HG02623 (cell line): ENCODE measurements around the gene ASMTL.
"Not testable (repeated sequence)": the region's sequence is repeated elsewhere in the genome, so short reads cannot be mapped to it uniquely, and the experiment has no call there.

Experiments used
- ATAC-seq: cut with Tn5 transposase; IDR thresholded peaks from one replicate; pipeline ENCODE4 v1.9.1; 2021; ENCODE audit warnings: moderate library complexity; ENCODE audit not compliant: unreplicated experiment

Gene ASMTL, protein sequence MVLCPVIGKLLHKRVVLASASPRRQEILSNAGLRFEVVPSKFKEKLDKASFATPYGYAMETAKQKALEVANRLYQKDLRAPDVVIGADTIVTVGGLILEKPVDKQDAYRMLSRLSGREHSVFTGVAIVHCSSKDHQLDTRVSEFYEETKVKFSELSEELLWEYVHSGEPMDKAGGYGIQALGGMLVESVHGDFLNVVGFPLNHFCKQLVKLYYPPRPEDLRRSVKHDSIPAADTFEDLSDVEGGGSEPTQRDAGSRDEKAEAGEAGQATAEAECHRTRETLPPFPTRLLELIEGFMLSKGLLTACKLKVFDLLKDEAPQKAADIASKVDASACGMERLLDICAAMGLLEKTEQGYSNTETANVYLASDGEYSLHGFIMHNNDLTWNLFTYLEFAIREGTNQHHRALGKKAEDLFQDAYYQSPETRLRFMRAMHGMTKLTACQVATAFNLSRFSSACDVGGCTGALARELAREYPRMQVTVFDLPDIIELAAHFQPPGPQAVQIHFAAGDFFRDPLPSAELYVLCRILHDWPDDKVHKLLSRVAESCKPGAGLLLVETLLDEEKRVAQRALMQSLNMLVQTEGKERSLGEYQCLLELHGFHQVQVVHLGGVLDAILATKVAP

DNA sequence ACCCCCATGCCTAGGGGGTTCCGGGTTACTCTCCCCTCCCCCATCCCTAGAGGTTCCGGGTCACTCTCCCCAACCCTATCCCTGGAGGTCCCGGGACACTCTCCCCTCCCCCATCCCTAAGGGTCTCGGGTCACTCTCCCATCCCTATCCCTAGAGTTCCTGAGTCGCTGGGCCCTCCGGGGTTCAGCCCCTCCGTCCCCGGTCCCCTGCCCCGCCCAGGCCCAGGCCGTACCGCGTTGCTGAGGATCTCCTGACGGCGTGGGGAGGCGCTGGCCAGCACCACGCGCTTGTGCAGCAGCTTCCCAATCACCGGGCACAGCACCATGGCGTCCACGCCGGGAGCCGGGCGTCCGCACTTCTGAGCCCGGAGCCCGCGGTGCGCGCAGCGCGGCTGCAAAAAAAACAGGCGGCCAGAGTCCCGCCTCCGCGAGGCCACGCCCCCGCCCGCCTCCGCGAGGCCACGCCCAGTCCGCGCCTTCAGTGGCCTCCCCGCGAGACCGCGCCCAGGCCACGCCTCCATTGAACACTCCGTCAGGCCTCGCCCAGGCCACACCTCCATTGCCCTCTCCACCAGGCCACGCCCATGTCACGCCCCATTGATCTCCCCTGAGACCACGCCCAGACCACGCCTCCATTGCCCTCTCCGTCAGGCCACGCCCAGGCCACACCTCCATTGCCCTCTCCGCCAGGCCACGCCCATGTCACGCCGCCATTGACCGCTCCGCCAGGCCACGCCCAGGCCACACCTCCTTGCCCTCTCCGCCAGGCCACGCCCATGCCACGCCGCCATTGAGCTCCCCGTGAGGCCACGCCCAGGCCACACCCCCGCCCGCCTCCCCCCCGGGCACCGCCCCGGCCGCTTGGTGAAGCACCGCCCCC, at the start of gene ASMTL:
TSS of gene ASMTL (minus strand) at position 394 of the 879 bp plus-strand sequence. CDS start at position 325, 69 bp downstream.
- ATAC-seq = peak; percentile 71

DNA sequence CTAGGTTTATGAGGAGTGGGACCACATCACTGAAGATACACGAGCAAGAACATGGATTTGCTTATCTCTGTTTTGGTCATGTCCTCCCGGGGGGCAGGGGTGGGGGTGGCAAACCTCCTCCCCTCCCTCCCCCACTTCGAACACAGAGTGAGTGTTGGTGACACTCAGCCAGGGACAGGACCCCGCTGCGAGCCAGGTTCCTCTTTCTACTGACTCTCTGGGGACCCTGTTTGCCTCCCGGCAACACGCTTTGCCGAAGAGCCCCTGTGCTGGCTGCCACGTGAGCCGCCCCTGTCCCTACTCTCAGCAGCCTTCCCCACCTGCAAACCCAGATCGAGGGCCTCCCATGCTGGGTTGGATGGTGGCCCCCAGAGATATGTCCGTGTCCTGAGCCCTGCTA, 49.5 kb upstream of the ASMTL start:
- peak; percentile 30 for ATAC-seq

DNA sequence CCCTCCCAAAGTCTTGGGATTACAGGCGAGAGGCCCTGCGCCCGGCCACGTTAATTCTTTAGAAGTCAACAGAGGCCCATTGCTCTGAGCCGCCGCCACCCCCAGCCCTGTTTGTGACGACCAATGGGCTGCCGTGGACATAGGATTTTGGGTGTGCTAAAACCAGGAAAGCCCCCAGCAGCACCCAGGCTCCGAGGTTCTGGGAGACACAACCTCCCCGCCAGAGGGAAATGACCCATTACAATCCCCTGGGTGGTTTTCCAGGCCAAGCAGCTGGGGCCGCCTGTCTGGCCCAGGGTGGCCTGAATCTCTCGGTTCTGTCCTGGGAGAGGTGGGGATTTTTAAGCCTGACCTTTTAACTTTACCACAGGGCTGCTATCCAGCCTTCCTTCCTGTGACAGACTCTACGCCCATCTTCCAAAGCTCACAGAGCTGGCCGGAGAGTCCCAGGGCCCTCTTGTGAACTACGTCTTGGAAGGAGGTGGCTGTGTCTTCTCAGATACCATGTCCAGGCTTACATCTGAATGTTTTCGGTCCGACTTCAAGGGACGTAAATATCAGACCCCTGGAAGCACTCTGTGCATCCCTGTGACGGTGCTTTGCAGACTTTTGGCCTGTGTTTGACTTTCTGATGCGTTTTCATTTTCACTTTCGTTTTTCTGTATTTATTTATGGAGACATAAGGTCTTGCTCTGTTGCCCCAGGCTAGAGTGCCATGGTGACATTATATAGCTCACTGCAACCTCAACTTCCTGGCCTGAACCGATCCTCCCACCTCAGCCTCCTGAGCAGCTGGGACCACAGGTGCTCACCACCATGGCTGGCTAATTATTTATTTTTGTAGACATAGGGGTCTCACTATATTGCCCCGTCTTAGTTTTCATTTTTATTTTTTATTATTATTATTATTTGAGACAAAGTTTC, 48.3 kb upstream of the ASMTL start:
- peak; percentile 51 for ATAC-seq

GRCh38 chrX:1496076-1496475, 43.4 kb upstream of the ASMTL start:
- ATAC-seq = no peak

DNA sequence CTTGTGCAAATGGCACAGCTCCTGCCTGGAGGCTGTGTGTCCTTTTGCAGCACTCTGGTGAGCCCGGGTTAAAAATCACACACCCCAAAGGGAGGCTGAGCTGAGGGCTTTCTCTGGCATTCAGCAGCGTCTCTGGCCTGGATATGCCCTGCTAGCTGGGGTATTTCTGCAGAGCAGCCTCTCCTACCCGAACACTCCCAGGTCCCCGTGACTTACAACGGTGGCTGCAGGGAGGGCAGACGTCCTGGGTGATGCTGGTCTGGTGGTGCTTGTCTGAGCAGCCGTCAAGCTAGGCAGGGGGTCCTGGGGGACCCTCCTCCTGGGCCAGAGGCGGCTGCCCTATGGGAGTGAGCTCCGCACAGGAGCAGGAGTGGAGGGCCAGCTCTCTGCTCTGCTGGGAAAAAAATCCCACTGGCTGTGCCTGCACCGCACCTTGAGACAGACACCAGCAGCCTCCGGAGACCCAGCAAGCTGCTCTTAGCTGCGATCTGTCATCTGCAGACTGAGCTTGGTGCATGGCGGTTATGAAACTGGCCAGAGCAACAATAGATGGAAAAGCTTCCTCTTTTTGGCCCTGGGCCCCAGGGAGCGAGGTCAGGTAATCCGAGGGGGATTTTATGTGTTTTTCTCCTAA, 41.3 kb upstream of the ASMTL start:
- peak; percentile 51 for ATAC-seq

- no peak for ATAC-seq
Measured at GRCh38 chrX:1493412-1493811, 40.7 kb upstream of the ASMTL start.

DNA sequence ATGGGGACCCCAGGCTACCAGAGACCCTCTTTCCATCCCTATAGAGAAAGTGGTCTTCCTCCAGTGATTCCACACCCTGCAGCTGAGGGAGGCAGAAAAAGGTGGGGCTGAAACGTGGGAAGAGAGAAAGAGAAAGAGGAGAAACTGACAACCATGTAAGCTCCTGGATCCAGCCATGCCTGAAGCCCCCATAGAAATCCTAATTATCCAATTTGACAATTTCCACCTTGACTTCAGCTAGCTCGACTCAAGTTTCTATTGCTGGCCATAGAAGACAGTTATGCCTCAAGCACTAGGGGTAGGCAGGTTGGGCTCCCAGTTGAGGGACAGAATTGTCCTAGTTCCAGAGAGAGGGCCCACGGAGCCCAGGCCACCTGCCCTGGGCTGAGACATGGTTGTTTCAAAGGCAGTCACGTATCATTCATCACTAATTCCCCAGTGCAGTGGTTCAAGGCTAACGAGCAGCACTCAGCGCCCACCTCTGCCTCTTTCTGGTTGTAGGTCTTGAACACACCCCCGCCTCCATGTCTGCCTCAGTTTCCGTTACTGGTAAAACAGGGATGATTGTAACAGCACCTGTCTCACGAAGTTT, 39.8 kb upstream of the ASMTL start:
- ATAC-seq = no peak

GRCh38 chrX:1491851-1492349, 39.2 kb upstream of the ASMTL start:
- ATAC-seq = peak; percentile 67

- not testable (repeated sequence) for ATAC-seq
Measured at GRCh38 chrX:1491248-1491647, 38.5 kb upstream of the ASMTL start.

GRCh38 chrX:1490723-1491122, 38.0 kb upstream of the ASMTL start:
- not testable (repeated sequence) for ATAC-seq

DNA sequence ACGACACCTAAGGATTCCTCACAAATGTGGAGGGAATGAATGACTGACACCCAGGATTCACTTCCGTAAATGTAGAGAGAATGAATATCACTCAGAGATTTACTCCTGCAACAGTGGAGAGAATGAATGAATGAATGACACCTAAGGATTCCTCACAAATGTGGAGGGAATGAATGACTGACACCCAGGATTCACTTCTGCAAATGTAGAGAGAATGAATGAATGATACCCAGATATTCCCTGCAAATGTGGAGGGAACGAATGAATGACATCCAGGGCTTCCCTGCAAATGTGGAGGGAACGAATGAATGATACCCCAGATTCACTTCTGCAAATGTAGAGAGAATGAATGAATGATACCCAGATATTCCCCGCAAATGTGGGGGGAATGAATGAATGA, 36.6 kb upstream of the ASMTL start:
- not testable (repeated sequence) for ATAC-seq

DNA sequence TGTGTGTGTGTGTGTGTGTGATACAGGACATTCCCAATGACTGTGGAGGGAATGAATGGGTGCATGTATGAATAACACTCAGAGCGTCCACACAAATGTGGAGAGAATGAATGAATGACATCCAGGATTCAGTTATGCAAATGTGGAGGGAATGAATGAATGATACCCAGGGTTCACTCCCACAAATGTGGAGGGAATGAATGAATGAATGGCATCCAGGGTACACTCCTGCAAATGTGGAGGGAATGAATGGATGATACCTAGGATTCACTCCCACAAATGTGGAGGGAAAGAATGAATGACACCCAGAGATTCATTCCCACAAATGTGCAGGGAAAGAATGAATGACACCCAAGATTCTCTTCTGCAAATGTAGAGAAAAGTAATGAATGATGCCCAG, 36.0 kb upstream of the ASMTL start:
- no peak for ATAC-seq

- no peak for ATAC-seq
Measured at GRCh38 chrX:1488141-1488540, 35.4 kb upstream of the ASMTL start.

GRCh38 chrX:1487401-1487800, 34.7 kb upstream of the ASMTL start:
- no peak for ATAC-seq

DNA sequence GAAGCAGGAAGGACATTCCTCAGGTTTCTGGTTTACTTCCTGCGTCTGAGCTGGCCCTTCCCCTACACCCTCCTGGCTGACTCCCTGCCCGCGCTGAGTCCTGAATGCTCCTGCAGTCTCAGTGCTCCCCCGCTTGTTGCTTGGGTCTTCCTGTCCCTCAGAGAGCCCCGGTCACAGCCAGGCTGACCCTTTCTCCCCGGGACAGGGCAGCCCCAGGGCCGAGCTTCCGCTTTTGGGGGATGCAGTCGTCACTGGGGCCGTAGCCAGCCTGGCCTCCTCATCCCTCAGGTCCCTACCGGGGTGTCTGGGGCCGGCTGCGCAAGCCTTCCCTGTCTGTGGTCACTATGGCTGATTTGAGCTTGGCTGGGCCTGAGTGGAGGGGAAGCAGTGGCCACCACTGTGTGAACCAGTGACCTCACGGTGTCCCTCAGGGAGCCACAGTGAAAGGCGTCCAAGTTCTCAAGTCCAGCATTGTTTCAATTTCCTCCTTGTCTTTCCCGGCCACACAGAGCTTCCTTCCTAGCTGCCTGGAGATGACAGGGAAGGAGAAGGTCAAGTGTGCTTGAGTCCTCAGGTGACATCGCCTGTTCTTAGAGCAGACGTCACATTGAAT, 34.1 kb upstream of the ASMTL start:
- no peak for ATAC-seq

GRCh38 chrX:1486177-1486576, 33.5 kb upstream of the ASMTL start:
- ATAC-seq = no peak

DNA sequence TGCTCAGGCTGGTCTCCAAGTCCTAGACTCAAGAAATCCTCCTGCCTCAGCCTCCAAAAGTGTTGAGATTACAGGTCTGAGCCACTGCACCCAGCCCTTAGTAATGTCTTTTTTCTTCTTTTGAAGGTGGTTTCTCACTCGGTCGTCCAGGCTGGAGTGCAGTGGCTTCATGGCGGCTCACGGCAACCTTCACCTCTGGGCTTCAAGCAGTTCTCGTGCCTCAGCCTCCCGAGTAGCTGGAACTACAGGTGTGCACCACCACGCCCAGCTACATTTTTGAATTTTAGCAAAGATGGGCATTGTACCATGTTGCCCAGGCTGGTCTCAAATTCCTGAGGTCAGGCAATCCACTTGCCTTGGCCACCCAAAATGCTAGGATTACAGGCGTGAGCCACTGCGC, 32.3 kb upstream of the ASMTL start:
- no peak for ATAC-seq

DNA sequence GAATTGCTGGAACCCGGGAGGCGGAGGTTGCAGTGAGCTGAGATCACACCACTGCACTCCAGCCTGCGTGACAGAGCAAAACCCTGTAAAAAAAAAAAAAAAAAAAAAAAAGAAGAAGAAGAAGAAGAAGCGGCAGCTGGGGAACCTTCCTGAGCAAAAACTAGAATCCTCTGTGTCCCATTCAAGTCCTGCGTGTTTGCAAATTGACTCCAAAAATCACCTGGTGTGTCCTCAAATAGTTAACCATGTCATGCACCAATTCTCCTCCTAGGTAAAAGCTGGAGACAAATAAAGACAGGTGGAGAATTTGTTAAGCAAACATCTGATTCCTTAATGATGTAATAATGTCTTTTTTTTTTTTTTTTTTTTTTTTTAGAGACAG, 31.9 kb upstream of the ASMTL start:
- no peak for ATAC-seq
